GM06990 (cell line): ENCODE data around the gene ATAD3A.
"Not testable (repeated sequence)": the region's sequence is repeated elsewhere in the genome, so short reads cannot be mapped to it uniquely, and the experiment has no call there.

ENCODE experiments used
- DNase-seq: peaks from one replicate; pipeline ENCODE4 v3.0.0-alpha.2; 2011; ENCODE audit not compliant: insufficient read length; ENCODE audit errors: extremely low read depth
- H3K27me3 ChIP-seq: replicated peaks from 2 replicates; pipeline ENCODE4 v1.6.0; 2011; ENCODE audit warnings: low read length; ENCODE audit not compliant: control insufficient read depth, insufficient read depth
- H3K36me3 ChIP-seq: 2 replicates; pipeline ENCODE4 v1.5.1; 2011; ENCODE audit warnings: low read length; ENCODE audit not compliant: control insufficient read depth, insufficient read depth
- H3K4me3 ChIP-seq: replicated peaks from 2 replicates; pipeline ENCODE4 v1.5.1; 2011; ENCODE audit warnings: low read depth, mild to moderate bottlenecking, control low read depth, low read length
- TF ChIP-seq, protein P1 (sequence below): IDR thresholded peaks from 2 replicates; pipeline ENCODE4 v1.5.1; 2011; ENCODE audit warnings: low read length, control low read depth, mild to moderate bottlenecking, inconsistent platforms; ENCODE audit not compliant: insufficient read depth, poor library complexity, severe bottlenecking

The ATAD3A gene

GRCh38 chr1:1556505-1556904, 44.5 kb downstream of the ATAD3A start:
- H3K4me3 ChIP-seq, result no peak overlapping the region
- DNase-seq, result no peak
- peaks cover 3% of the 10 kb centered on the region for H3K36me3 ChIP-seq
- TF ChIP-seq, protein P1, sequence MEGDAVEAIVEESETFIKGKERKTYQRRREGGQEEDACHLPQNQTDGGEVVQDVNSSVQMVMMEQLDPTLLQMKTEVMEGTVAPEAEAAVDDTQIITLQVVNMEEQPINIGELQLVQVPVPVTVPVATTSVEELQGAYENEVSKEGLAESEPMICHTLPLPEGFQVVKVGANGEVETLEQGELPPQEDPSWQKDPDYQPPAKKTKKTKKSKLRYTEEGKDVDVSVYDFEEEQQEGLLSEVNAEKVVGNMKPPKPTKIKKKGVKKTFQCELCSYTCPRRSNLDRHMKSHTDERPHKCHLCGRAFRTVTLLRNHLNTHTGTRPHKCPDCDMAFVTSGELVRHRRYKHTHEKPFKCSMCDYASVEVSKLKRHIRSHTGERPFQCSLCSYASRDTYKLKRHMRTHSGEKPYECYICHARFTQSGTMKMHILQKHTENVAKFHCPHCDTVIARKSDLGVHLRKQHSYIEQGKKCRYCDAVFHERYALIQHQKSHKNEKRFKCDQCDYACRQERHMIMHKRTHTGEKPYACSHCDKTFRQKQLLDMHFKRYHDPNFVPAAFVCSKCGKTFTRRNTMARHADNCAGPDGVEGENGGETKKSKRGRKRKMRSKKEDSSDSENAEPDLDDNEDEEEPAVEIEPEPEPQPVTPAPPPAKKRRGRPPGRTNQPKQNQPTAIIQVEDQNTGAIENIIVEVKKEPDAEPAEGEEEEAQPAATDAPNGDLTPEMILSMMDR, result no peak
- no peaks in the 10 kb centered on the region for H3K27me3 ChIP-seq

DNA sequence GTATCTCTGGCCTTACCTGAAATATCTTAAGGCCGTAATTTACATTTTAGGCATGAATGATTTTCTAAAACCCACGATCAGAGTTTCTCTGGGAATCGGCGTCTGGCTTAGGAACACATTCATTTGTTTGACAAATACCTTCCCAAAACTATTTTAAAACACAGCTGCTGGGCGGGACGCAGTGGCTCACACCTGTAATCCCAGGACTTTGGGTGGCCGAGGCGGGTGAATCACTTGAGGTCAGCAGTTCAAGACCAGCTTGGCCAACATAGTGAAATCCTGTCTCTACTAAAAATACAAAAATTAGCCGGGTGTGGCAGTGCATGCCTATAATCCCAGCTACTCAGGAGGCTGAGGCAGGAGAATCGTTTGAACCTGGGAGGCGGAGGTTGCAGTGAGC, 45.0 kb downstream of the ATAD3A start:
- not testable (repeated sequence) for H3K27me3 ChIP-seq, H3K4me3 ChIP-seq, DNase-seq, H3K36me3 ChIP-seq

GRCh38 chr1:1557688-1558087, 45.7 kb downstream of the ATAD3A start:
- H3K4me3 ChIP-seq, H3K36me3 ChIP-seq, H3K27me3 ChIP-seq, DNase-seq: not testable (repeated sequence)

DNA sequence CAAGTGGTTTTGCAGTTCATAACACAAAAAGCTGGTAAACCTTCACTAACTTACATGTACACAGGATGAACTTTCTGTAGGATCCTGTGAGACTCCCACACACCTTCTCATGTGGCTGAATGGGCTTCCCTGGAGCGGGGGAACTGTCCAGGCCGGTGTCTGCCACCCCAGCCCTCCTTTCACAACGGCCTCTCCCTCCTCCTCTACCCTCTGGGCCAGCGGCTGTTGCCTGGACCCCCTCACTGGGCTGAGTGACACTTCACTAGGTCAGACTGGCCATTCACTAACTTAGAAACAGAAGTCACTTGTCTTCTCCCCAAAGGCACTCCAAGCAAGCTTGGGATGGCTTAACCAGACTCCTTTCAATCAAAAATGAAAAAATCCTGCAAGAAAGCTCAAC, 46.6 kb downstream of the ATAD3A start:
- no peaks in the 10 kb centered on the region for H3K27me3 ChIP-seq
- H3K4me3 ChIP-seq, result no peak overlapping the region
- peaks cover 10% of the 10 kb centered on the region for H3K36me3 ChIP-seq
- TF ChIP-seq, protein P1, result no peak
- no peak for DNase-seq

DNA sequence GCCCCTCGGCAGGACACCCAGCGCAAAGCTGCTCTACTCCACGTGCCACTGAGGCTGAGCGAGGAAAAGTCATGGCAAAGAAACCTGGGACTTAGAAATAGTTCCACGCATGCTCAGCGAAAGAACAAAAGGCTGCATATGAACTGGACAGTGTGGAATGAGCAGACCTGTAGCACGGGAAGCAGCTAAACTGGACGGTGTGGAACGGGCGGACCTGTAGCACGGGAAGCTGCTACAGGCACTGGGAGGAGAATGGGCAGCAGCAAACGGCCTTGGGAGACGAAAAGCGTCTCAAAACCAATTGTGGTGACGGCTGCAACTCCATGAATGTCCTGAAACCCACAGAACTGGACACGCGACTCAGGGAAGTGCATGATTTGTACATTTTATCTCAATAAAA, 47.1 kb downstream of the ATAD3A start:
- H3K27me3 ChIP-seq, result no peaks in the 10 kb centered on the region
- TF ChIP-seq, protein P1, result no peak
- H3K36me3 ChIP-seq, result peaks cover 11% of the 10 kb centered on the region
- no peak overlapping the region for H3K4me3 ChIP-seq
- DNase-seq, result no peak

DNA sequence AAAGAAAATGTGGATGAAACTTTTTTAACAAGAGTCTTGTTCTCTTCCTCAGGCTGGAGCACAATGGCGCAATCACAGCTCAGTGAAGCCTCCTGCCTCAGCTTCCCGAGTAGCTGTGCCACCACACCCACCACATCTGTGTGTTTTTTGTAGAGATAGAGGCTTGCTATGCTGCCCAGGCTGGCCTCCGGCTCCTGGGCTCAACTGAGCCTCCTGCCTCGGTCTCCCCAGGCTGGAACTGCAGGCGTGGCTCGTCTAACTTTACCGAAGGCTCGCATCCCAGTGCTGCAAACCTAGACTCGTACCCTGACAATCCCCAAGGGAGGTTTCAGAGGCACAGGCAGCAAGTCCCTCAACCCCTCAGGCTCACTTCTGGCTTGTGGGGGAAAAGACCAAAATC, 48.2 kb downstream of the ATAD3A start:
- peaks cover 16% of the 10 kb centered on the region for H3K36me3 ChIP-seq
- H3K4me3 ChIP-seq, result no peak overlapping the region
- DNase-seq, result no peak
- H3K27me3 ChIP-seq, result no peaks in the 10 kb centered on the region
- TF ChIP-seq, protein P1, result no peak

DNA sequence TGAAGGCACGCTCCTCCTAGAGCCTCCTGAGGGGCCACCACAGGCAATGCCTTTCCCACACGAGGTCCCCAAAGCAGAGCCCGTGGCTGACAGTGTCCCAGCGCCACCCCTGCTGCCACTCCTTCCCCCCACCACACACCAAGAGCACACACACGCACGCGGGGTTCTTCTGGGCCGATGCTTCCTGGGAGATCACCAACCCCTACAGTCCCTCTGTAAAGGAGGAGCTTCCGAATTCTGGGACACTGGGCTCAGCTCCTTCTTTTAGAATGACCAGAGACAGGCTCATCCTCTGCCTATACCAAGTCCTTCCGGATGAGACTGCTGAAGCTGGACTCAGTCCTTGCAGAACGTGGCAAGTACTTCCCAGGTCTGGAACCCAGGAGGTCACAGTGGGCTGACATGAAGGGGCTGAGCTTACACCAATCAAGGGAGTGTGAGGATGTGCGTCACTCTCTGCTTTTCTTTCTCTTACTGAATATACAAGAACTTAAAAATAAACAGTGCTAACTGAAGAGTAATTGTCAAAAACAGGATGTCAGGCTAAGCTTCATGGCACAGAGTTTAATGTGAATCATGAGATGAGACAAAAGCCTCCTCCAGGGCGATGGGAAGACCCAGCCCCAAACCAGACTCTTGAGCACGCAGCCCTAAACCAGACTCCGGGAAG, 50.0 kb downstream of the ATAD3A start:
- TF ChIP-seq, protein P1, result no peak
- DNase-seq, result no peak
- peaks cover 20% of the 10 kb centered on the region for H3K36me3 ChIP-seq

More for the DNA sequence above, 50.0 kb downstream of the ATAD3A start:
- Histone ChIP-seq H3K27me3 (no peaks in the 10 kb centered on the region), H3K4me3 (no peak overlapping the region)
